HG03095 (cell line): ENCODE results near the gene TUNAR.

Source experiments
- ATAC-seq: cut with Tn5 transposase; IDR thresholded peaks from one replicate; pipeline ENCODE4 v1.9.1; 2021; ENCODE audit warnings: moderate library complexity; ENCODE audit not compliant: unreplicated experiment

The TUNAR gene

GRCh38 chr14:95910628-95911027, 34.0 kb downstream of the TUNAR start:
- no peak for ATAC-seq

GRCh38 chr14:95911456-95911855, 34.8 kb downstream of the TUNAR start:
- no peak for ATAC-seq

- ATAC-seq: no peak
These were observed 38.7 kb downstream of the TUNAR start for GRCh38 chr14:95915330-95915729.

GRCh38 chr14:95918466-95918865, 41.8 kb downstream of the TUNAR start:
- no peak for ATAC-seq

- ATAC-seq: no peak
These were observed 44.3 kb downstream of the TUNAR start for GRCh38 chr14:95920769-95921438.

GRCh38 chr14:95922080-95922479, 45.4 kb downstream of the TUNAR start:
- no peak for ATAC-seq

GRCh38 chr14:95928751-95929150, 52.1 kb downstream of the TUNAR start:
- ATAC-seq: no peak

- ATAC-seq: no peak
These were observed 54.8 kb downstream of the TUNAR start for GRCh38 chr14:95931384-95931783.

GRCh38 chr14:95935228-95935822, 58.7 kb downstream of the TUNAR start:
- ATAC-seq: no peak

GRCh38 chr14:95936041-95936440, 59.4 kb downstream of the TUNAR start:
- ATAC-seq: no peak

GRCh38 chr14:95939335-95939734, 62.7 kb downstream of the TUNAR start:
- ATAC-seq: no peak

- no peak for ATAC-seq
These were observed 65.3 kb downstream of the TUNAR start for GRCh38 chr14:95941897-95942296.

GRCh38 chr14:95943699-95944098, 67.1 kb downstream of the TUNAR start:
- ATAC-seq: no peak

- ATAC-seq: no peak
These were observed 67.8 kb downstream of the TUNAR start for GRCh38 chr14:95944462-95944861.

GRCh38 chr14:95946867-95947266, 70.2 kb downstream of the TUNAR start:
- no peak for ATAC-seq

GRCh38 chr14:95948558-95948981, 71.9 kb downstream of the TUNAR start:
- ATAC-seq: no peak

- ATAC-seq: no peak
These were observed 74.7 kb downstream of the TUNAR start for GRCh38 chr14:95951359-95951758.

GRCh38 chr14:95953111-95953724, 76.6 kb downstream of the TUNAR start:
- ATAC-seq: no peak

GRCh38 chr14:95956601-95957460, 80.2 kb downstream of the TUNAR start:
- no peak for ATAC-seq

- no peak for ATAC-seq
These were observed 81.5 kb downstream of the TUNAR start for GRCh38 chr14:95958105-95958504.

- no peak for ATAC-seq
These were observed 82.7 kb downstream of the TUNAR start for GRCh38 chr14:95959317-95959716.
